ENCODE results near the gene CIC.

DNA sequence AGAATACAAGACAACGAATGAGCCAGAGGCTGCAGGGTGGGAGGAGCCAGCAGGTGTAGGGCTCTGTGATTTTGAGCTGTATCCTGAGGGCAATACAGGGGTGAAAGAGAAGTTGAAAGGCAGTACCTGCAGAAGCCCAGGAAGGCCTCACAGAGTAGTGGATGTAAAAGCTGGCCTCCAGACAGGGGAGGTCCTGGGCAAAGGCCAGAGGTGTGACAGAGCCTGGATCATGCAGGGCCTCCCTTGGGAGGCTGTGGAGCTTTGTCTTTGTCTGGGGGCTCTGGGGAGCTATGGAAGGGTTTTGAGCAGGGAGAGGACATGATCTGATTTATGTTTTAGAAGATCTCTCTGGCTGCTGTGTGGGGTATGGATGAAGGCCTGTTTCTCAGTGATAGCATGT is 59.1 kb downstream of the CIC start:
- TF ChIP-seq, protein P1, sequence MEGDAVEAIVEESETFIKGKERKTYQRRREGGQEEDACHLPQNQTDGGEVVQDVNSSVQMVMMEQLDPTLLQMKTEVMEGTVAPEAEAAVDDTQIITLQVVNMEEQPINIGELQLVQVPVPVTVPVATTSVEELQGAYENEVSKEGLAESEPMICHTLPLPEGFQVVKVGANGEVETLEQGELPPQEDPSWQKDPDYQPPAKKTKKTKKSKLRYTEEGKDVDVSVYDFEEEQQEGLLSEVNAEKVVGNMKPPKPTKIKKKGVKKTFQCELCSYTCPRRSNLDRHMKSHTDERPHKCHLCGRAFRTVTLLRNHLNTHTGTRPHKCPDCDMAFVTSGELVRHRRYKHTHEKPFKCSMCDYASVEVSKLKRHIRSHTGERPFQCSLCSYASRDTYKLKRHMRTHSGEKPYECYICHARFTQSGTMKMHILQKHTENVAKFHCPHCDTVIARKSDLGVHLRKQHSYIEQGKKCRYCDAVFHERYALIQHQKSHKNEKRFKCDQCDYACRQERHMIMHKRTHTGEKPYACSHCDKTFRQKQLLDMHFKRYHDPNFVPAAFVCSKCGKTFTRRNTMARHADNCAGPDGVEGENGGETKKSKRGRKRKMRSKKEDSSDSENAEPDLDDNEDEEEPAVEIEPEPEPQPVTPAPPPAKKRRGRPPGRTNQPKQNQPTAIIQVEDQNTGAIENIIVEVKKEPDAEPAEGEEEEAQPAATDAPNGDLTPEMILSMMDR (IDR thresholded peaks at IDR 0.05; ENCODE audit: low read depth, low read length) = no peak
- TF ChIP-seq EZH2phosphoT487 (IDR thresholded peaks at IDR 0.05; ENCODE audit: low read depth) = no peak

All from OCI-LY3 (cell line).